Measurements from ENCODE around the gene SETD4.
"Not testable (repeated sequence)": the region's sequence is repeated elsewhere in the genome, so short reads cannot be mapped to it uniquely, and the experiment has no call there.

Gene SETD4, protein sequence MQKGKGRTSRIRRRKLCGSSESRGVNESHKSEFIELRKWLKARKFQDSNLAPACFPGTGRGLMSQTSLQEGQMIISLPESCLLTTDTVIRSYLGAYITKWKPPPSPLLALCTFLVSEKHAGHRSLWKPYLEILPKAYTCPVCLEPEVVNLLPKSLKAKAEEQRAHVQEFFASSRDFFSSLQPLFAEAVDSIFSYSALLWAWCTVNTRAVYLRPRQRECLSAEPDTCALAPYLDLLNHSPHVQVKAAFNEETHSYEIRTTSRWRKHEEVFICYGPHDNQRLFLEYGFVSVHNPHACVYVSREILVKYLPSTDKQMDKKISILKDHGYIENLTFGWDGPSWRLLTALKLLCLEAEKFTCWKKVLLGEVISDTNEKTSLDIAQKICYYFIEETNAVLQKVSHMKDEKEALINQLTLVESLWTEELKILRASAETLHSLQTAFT

DNA sequence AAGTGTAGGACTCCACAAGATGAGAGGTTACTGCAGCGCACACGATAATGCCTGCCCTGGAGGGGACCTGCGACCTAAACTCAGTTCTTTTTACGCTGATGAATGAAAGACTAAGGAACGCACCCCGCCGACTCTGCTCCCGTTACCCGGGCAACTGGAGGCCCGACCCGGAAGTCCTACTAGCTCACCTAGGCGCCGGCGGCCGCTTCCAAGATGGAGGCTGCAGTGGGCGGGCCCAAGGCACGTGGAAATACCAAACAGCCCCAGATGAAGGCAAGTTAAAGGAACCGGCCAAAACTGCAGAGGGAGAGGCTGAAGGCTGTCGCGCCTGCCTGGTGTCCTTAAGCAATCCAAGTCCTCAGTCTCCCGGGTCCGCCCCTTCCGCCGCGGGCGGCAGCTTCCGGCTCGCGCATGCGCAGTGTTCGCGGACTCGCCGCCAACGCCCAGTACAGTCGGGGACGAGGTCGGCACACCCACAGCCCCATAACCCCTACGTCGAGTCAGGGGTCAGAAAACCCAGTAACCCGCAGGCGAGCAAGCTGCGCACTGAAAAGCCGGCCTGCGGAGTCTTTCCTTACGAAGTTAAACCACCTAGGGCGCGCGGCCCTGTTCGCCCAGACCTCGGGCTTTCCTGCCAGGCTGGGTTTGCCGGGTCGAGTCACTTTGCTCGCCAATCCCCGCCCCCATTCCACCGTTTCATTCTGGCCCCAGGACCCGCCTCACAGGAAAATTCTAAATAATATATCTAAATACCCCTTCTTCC is at the start of gene SETD4:
SETD4 (minus strand) TSS at position 368 of the 763 bp plus-strand sequence. CDS start 1,638 bp downstream, outside the sequence.
- DNase-seq, result peak; percentile 91

DNA sequence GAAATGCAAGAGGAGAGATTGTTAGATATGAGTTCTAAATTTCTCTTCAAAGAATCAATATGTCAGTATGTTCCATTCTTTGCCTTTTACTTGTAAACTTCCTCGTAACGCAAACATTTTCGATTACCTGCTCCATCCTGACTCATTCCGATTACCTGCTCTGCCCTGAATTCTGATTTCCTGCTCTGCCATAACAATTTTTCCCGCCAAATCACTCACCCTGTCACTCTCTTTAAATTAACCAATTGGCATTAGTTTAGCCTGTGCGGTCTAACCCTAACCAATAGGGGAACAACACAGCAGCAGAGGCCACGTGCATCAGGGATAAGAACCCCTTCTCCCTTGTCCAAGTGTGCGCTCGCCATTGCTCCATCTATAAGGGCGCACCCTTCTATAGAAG is 49.5 kb upstream of the SETD4 start:
- DNase-seq, result no peak

DNA sequence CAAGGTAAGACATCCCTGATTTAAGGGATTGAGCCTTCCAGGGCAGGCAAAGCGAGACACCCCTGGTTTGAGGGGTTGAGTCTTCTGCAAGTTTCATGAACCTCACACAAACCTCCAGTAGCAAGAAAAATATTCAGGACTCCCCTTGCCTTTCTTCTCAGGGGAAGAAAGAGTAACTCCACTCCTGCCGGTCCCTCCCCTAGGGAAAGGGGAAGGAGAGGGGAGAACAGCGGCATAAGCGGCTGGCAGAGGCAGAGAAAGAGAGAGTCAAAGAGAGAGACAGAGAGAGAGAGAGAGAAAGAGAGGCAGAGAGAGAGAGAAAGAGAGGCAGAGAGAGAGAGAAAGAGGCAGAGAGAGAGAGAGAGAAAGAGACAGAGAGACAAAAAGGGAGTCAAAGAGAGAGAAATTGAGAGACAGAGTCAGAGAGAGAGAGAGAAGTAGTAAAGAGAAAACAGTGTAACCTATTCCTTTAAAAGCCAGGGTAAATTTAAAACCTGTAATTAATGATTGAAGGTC is 45.1 kb upstream of the SETD4 start:
- no peak for DNase-seq

- DNase-seq, result peak; percentile 18
Measured at GRCh38 chr21:36104317-36105300, 44.3 kb upstream of the SETD4 start.

GRCh38 chr21:36103434-36103833 is 43.1 kb upstream of the SETD4 start:
- DNase-seq, result no peak

DNA sequence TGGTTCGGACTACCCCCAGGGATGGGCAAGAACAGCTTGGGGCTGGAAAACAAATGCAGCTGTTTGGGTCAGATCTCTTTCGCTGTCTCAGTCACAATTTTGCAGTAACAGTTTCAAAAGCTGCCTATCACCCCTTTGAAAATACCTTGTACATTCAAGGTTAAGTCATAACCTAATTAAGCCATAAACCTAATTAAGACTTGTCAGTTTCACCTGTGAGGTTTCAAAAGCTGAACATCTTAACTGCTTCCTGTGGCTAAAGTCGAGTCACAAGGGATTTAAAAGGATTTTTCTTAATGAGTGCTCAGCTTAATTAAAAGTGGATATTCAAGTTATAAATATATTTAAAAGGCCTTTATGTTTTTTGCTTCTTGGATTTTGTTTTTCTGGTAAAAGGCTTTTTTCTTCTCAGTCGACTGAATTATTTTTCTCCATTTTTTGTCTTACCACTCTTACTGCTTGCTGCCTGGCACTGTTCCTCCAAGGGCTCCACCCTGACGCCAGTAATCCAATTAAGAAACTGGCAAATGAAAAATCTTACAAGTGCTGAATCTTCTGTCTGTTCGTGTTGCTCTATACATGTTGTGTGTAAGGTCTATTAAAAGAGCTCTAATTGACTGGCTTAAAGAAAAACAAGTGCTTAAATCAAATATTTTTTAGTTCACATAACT is 40.8 kb upstream of the SETD4 start:
- no peak for DNase-seq

GRCh38 chr21:36099695-36100211 is 39.4 kb upstream of the SETD4 start:
- not testable (repeated sequence) for DNase-seq

DNA sequence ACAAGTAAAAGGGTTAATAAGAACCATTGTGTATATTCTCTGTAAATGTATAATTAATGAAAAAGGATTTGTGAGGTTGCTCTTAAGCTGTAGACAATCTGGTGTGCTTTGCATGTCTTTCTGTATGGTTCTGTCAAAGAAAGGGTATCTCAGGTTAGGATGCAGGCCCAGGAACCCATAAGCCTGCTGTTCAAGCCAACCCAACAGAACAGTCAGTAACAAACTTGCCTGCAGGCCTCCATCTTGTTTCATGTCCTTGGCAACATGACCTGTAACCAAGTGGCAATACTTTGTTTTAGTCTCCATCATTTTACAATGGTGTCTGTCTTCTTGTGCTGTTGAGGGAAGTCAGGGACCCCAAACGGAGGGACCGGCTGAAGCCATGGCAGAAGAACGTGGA is 38.7 kb upstream of the SETD4 start:
- no peak for DNase-seq

GRCh38 chr21:36098182-36098532 is 37.8 kb upstream of the SETD4 start:
- no peak for DNase-seq

- no peak for DNase-seq
Measured at GRCh38 chr21:36097427-36098181, 37.3 kb upstream of the SETD4 start.

DNA sequence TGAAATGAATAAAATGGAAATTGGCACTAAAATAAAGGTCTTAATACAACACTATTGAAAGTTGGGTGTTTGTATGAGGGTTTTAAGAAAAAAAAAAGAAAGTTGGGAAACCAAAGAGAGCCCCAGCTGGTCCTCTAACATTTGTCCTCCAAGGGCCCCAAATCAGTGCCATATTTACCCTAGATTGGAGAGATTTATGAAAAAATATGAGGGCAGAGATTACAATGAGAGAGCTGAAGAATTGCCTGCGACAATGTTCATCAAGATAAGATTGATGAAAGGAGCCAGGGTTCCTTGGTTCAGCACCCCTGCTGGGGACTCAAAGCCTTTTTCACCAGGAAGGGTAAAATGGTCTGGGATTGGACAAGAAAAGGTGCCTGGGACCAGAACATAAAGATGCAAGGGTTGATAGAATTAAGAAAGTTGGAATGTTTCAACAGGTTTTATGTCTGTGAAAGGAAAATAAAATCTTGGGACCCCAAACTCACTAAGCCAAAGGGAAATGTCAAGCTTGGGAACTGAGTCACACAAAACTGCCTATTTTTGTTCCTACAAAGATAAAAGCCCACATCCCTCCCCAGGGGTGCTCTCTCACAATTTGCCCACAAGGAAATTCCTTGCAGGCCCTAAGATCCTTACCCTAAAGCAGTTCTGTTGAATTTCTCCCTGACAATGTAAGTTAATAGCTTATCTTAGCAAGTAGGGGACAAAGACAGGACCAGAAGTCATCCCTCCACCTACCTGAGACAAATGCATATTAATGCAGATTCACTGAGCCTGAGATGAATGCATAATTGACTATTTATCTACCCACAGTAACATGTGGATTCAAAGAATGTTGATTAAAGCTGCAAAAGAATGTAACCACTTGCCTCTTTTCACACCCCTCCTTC is 36.3 kb upstream of the SETD4 start:
- no peak for DNase-seq

- no peak for DNase-seq
Measured at GRCh38 chr21:36093512-36093911, 33.2 kb upstream of the SETD4 start.

GRCh38 chr21:36092681-36093080 is 32.4 kb upstream of the SETD4 start:
- no peak for DNase-seq

GRCh38 chr21:36089946-36090345 is 29.6 kb upstream of the SETD4 start:
- no peak for DNase-seq

DNA sequence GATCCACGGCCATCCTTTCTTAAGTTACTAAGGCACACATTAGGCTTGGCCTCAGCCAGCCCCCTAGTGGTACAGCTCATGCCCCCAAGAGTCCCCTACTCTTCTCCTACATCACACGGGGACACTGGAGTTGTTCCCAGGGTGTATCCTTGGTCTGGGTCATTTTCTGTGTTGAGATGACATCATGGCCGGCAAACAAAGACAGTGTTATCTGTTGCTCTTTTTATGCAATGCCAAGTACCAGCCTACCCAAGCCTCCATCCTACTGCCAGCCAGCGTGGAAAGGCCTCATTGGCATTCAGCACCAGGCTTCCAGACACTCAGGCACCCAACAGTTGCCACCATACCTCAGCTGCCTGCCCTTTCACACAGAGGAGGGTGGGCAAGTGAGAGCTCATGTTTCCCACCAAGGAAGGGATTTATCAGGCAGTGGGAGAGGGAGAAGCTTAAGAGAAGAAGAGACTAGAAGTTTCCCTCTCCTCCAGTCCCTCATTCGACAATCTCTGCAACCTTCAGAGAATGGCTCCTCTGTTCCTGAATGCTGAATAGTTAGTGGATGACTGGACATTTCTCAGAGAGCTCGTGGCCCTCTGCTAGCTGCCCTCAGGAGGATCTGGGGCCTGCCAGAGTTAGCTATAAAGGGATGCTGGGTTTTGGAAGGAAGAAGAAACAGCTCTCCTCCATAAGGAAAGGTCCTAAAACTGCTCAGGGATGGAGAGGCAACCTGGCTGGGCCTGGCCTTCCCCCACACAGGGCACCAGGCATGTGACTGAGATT is 27.2 kb upstream of the SETD4 start:
- DNase-seq, result no peak

GRCh38 chr21:36082237-36082664 is 21.9 kb upstream of the SETD4 start:
- no peak for DNase-seq

DNA sequence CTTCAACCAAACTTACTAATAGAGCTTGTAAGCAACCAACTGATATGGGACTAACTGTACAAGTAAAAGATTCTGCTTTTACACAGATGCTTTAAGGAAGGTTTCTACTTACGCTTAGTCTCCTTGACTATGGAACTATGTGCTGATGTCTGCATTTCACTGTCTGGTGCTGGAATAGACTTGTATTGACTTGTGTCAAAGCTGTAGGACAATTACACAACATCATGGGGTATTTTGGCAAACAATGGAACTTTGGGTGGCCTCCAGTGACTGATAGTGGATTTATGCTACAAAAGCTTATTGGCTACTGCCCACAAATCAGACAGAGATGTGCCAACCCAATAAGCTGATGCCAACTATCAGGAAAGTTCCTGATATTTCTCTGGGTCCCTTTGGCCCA is 20.1 kb upstream of the SETD4 start:
- no peak for DNase-seq

- no peak for DNase-seq
Measured at GRCh38 chr21:36079671-36080070, 19.3 kb upstream of the SETD4 start.

- peak; percentile 45 for DNase-seq
Measured at GRCh38 chr21:36079010-36079649, 18.8 kb upstream of the SETD4 start.
